ENCODE data around the gene EPHB1.

- TF ChIP-seq CTCF (IDR thresholded peaks at IDR 0.05), result no peak
- no peak for TF ChIP-seq POLR2A (IDR thresholded peaks at IDR 0.05)
- no peak for TF ChIP-seq POLR2AphosphoS5 (IDR thresholded peaks at IDR 0.05)
Measured at GRCh38 chr3:134971306-134971705, 176.2 kb downstream of the EPHB1 start.
